Daoy (cell line): ENCODE results near the gene BBOF1. TPM values are rescaled to one million over a fixed set of nuclear protein-coding genes. Genes with fewer than 3 reads are reported as not detected.
A peak's percentile ranks its signal among the peaks of the same experiment; 100 is the strongest.

Source experiments
- DNase-seq: peaks from one replicate; pipeline ENCODE4 v3.0.0-alpha.2; 2015; ENCODE audit warnings: low read depth
- total RNA-seq: library from RNA; depleted of rRNA; stranded (reverse); fragments of >200 nt; shearing (Covaris generic); gene quantifications from 2 replicates; pipeline ENCODE4 v1.2.3, GENCODE V29; 2014; rRNA removed

Gene BBOF1
- total RNA-seq, 1 experiment from 2014 or later = 4.5 TPM

DNA sequence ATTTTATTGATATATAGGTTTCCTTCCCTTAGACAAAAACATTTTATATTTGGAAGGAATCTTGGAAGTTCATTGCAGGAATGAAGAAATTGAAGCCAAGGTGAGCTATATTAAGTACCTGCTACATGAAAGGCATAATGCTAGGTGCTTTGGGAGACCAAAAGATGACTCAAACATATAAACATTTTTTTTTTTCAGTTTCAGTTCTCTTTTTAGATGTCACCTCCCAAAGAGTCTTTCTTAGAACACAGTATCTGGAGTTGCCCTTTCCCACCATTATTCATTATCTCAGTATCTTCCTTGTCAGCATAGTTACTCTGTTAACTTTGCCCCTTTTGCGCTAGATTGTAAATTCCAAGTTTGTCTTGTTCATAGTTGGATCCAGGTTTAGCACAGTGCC lies 66.7 kb downstream of the BBOF1 start:
- DNase-seq = no peak

DNA sequence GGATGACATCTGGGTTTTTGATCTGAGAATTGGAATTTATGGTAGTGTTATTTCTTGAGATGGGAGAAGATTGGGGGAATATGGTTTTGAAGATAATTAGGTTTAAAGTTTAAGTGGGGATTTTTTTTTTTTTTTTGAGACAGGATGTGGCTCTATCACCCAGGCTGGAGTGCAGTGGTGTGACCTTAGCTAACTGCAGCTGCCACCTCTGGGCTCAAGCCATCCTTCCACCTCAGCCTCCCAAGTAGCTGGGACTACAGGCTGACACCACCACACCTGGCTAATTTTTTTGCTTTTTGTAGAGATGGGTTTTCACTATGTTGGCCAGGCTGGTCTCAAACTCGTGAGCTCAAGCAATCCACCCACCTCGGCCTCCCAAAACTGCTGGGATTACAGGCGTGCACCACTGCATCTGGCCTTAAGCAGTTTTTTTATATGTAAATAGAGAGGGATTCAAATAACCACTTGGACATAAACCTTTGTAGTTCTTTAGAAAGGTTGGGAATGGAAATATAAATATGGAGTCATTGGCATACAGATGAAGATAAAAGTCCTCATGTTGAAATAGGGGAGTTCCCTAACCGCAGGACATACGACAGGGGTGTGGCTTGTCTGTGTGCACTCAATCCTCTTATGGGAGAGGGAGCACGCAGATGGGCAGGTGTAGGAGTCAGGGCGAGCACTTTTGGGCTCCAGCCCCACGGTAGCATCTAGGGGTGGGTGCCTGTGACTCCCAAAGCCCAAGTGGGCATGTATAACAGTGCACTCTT lies 70.3 kb downstream of the BBOF1 start:
- DNase-seq = no peak

DNA sequence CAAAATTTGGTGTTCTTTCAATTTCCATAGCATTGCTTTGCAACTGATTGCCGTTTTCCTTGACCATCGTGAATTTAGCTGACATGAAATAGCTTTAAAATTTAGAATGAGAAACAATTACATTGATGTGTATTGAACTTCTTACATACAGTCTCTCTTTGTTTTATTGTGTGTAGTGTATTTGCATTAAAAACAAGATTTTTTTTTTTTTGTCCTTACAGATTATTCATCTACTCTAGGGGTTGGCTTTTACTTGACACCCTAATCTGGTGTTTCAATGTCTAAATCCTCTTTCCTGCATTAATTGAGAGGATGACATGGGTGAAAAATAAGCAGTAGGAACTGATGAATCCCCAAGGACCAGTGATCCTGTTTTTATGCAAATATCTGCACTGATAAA lies 86.2 kb downstream of the BBOF1 start:
- no peak for DNase-seq

DNA sequence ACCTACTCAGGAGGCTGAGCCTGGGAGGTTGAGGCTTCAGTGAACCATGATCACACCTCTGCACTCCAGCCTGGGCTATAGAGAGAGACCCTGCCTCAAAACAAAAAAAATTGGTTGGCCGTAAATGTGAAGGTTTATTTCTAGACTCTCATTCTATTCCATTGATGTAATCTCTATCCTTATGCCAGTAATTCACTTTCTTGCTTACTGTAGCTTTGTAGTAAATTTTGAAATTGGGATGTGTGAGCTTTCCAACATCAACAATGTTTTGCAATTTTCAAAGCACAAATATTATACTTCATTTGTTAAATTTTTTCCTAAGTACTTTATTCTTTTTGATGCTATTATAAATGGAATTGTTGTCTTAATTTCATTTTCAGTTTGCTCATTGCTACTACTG lies 90.2 kb downstream of the BBOF1 start:
- no peak for DNase-seq

DNA sequence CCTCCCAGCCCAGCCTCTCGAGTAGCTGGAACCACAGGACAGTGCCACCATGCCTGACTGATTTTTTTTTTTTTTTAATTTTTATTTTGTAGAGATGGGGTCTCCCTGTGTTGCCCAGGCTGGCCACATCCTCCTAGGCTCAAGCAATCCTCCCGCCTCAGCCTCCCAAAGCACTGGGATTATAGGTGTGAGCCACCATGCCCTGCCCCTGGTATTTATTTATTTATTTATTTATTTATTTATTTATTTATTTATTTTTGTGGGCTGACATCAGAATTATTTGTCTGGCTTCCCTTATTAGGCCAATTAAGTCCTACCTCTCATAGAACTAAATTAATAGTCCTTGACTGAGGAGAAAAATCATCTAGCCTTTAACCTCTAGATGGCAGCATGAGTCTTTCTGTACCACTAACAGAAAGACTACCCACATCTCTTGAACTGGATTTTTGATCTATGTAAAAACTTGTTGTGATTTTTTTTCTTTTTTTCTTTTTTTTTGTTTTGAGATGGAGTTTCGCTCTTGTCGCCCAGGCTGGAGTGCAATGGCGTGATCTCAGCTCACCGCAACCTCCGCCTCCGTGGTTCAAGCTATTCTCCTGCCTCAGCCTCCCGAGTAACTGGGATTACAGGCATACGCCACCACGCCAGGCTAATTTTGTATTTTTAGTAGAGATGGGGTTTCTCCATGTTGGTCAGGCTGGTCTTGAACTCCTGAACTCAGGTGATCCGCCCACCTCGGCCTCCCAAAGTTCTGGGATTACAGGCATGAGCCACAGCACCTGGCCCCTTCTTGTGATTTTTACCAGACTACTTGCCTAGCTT lies 92.5 kb downstream of the BBOF1 start:
- DNase-seq = peak; percentile 25

Other genes with a start within 250 kb of the BBOF1 start
- 6.2 and 18.3 TPM in 2 replicates for gene PTGR2, start 167.5 kb upstream of the BBOF1 start, total RNA-seq
- 119 and 142 TPM in 2 replicates for gene ZNF410, start 132.5 kb upstream of the BBOF1 start, total RNA-seq
- gene FAM161B, start 69.3 kb upstream of the BBOF1 start, total RNA-seq = 3.5 and 4.3 TPM in 2 replicates
- gene COQ6, start 69.0 kb upstream of the BBOF1 start, total RNA-seq = 39.6 and 44.1 TPM in 2 replicates
- gene ENTPD5, start 61 bp upstream of the BBOF1 start, total RNA-seq = 11.4 and 11.8 TPM in 2 replicates
- 6.1 and 10.6 TPM in 2 replicates for gene ALDH6A1, start 65.1 kb downstream of the BBOF1 start, total RNA-seq
- 17.5 and 19.7 TPM in 2 replicates for gene LIN52, start 65.6 kb downstream of the BBOF1 start, total RNA-seq
- gene VSX2, start 220.1 kb downstream of the BBOF1 start, total RNA-seq = not detected in 2 replicates